Karpas-422 (cell line): Measurements from ENCODE around the gene INF2. TPM values are rescaled to one million over a fixed set of nuclear protein-coding genes. Genes with fewer than 3 reads are reported as not detected.

Experiments used
- DNase-seq: peaks from one replicate; pipeline ENCODE4 v3.0.0-alpha.2; 2015
- H2AFZ ChIP-seq: fragments of 200-600 bp; sonication (generic); 2 replicates; pipeline ENCODE4 v1.6.1; 2014; ENCODE audit warnings: antibody characterized with exemption, low read length, mixed read lengths
- H3K27ac ChIP-seq: fragments of 200-600 bp; sonication (generic); 2 replicates; pipeline ENCODE4 v1.5.1; 2014; ENCODE audit warnings: mild to moderate bottlenecking, low read length, moderate library complexity
- H3K27me3 ChIP-seq: fragments of 200-600 bp; sonication (generic); 2 replicates; pipeline ENCODE4 v1.6.1; 2014; ENCODE audit warnings: low read length, mixed read lengths
- H3K36me3 ChIP-seq: fragments of 200-600 bp; sonication (generic); 2 replicates; pipeline ENCODE4 v1.6.1; 2014; ENCODE audit warnings: low read length, mixed read lengths; ENCODE audit not compliant: insufficient read depth
- H3K4me1 ChIP-seq: fragments of 200-600 bp; sonication (generic); 2 replicates; pipeline ENCODE4 v1.6.1; 2014; ENCODE audit warnings: mild to moderate bottlenecking, low read length, mixed read lengths
- H3K4me2 ChIP-seq: fragments of 200-600 bp; sonication (generic); 2 replicates; pipeline ENCODE4 v1.6.1; 2014; ENCODE audit warnings: low read length, low read depth, mild to moderate bottlenecking; ENCODE audit not compliant: poor library complexity, severe bottlenecking
- H3K4me3 ChIP-seq: fragments of 200-600 bp; sonication (generic); 2 replicates; pipeline ENCODE4 v1.5.1; 2014; ENCODE audit warnings: mild to moderate bottlenecking, antibody characterized with exemption, low read length, mixed read lengths
- H3K79me2 ChIP-seq: fragments of 200-600 bp; sonication (generic); 2 replicates; pipeline ENCODE4 v1.6.1; 2014; ENCODE audit warnings: mild to moderate bottlenecking, low read length, mixed read lengths
- H3K9ac ChIP-seq: fragments of 200-600 bp; sonication (generic); 2 replicates; pipeline ENCODE4 v1.6.0; 2014; ENCODE audit warnings: low read length
- H3K9me2 ChIP-seq: fragments of 200-600 bp; sonication (generic), shearing (Covaris generic); replicated peaks from 2 replicates; pipeline ENCODE4 v1.6.0; 2014; ENCODE audit warnings: mild to moderate bottlenecking, low read length, moderate library complexity; ENCODE audit not compliant: insufficient read depth
- H3K9me3 ChIP-seq: fragments of 300-700, 200-600 bp; sonication (generic); 2 replicates; pipeline ENCODE4 v1.6.1; 2014; ENCODE audit warnings: low read length, mixed read lengths
- H4K20me1 ChIP-seq: fragments of 200-600 bp; sonication (generic); 2 replicates; pipeline ENCODE4 v1.6.1; 2014; ENCODE audit warnings: mild to moderate bottlenecking, antibody characterized with exemption, low read length, low read depth; ENCODE audit not compliant: insufficient read depth
- total RNA-seq: library from RNA; depleted of rRNA; stranded (reverse); fragments of >200 nt; shearing (Covaris generic); gene quantifications from 2 replicates; pipeline ENCODE4 v1.2.3, GENCODE V29; 2014; ENCODE audit warnings: low replicate concordance

INF2 gene
- total RNA-seq, 1 experiment from 2014 or later: 4.4 TPM

DNA sequence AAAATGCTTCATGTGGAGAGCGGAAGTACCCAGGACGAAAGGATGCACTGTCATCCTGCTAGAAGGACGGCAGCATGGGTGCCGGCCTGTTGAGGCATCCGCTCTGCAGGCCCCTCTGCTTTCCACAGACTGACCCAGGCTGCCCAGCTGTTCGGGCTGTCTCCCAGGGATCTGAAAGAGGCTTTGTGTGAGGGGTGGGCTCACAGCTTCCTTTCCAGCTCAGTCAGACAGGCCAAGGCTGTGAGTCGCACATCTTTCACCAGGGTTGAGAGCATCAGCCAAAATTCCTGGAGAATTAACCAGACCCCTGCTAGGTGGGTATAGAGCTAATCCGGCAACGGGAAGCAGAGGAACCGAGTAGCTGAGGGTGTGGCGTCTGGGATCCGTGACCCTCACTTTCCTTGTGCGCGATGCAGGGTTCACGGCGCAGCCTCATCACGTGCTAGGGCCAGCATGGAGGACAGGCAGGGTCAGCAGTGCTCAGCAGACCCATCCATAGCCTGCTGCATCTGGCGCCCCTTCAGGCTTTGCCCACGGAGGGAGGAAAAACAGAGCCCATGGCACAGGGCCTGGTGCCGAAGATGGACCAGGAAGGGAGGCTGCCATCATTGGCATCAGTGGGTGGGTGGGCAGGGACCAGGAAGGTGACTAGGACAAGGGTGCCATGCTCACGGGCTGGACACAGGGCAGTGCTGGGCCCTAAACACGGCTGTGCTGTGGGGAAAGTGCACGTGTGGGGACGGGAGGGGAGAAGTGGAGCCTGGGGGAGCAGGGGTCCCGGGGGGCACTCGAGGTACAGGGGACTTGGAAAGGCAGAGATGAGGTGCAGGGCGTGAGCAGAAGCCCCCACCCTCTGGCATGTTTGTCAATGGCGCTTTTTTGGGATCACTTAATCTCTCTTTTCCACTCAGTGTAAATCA lies 54.3 kb downstream of the INF2 start:
- H2AFZ ChIP-seq: no peak overlapping the region
- no peak overlapping the region for H3K4me2 ChIP-seq
- no peaks in the 10 kb centered on the region for H3K9me3 ChIP-seq
- H3K4me1 ChIP-seq: no peaks in the 10 kb centered on the region
- H3K4me3 ChIP-seq: no peak overlapping the region
- peaks cover 11% of the 10 kb centered on the region; the same call in 1 of the 2 replicates for H4K20me1 ChIP-seq
- H3K36me3 ChIP-seq: no peaks in the 10 kb centered on the region
- no peak overlapping the region for H3K9ac ChIP-seq
- no peak for DNase-seq
- no peaks in the 10 kb centered on the region for H3K79me2 ChIP-seq
- no peak overlapping the region for H3K27ac ChIP-seq
- H3K27me3 ChIP-seq: no peaks in the 10 kb centered on the region
- no peaks in the 10 kb centered on the region for H3K9me2 ChIP-seq

DNA sequence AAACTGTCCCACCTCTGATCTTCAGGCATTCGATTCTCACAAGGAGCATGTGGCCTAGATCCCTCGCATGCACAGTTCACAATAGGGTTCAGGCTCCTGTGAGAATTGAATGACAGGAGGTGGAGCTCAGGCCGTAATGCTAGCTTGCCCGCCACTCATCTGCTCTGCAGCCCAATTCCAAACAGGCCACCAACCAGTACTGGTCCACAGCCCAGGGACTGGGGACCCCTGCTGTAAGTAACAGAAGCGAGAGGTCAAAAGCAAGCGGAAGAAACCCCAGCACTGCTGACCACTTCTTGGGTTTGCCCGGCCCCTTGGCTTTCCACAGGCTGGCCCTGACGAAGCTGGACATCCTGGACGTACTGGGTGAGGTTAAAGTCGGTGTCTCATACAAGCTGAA lies 55.1 kb downstream of the INF2 start:
- Histone ChIP-seq H3K79me2 (no peaks in the 10 kb centered on the region), H3K9ac (no peak overlapping the region), H3K36me3 (no peaks in the 10 kb centered on the region), H3K4me3 (no peak overlapping the region), H3K4me2 (no peak overlapping the region), H3K27me3 (no peaks in the 10 kb centered on the region), H3K27ac (no peak overlapping the region), H3K9me3 (no peaks in the 10 kb centered on the region), H3K4me1 (no peaks in the 10 kb centered on the region), H4K20me1 (peaks cover 11% of the 10 kb centered on the region; the same call in 1 of the 2 replicates), H2AFZ (no peak overlapping the region), H3K9me2 (no peaks in the 10 kb centered on the region)
- DNase-seq: no peak

GRCh38 chr14:104745431-104745830 lies 56.0 kb downstream of the INF2 start:
- Histone ChIP-seq H3K27me3 (no peaks in the 10 kb centered on the region), H4K20me1 (peaks cover 11% of the 10 kb centered on the region; the same call in 1 of the 2 replicates), H3K4me2 (no peak overlapping the region), H3K36me3 (no peaks in the 10 kb centered on the region), H3K9me2 (no peaks in the 10 kb centered on the region), H3K4me1 (no peaks in the 10 kb centered on the region), H3K79me2 (no peaks in the 10 kb centered on the region), H3K9ac (no peak overlapping the region), H3K27ac (no peak overlapping the region), H2AFZ (no peak overlapping the region), H3K9me3 (no peaks in the 10 kb centered on the region), H3K4me3 (no peak overlapping the region)
- no peak for DNase-seq

DNA sequence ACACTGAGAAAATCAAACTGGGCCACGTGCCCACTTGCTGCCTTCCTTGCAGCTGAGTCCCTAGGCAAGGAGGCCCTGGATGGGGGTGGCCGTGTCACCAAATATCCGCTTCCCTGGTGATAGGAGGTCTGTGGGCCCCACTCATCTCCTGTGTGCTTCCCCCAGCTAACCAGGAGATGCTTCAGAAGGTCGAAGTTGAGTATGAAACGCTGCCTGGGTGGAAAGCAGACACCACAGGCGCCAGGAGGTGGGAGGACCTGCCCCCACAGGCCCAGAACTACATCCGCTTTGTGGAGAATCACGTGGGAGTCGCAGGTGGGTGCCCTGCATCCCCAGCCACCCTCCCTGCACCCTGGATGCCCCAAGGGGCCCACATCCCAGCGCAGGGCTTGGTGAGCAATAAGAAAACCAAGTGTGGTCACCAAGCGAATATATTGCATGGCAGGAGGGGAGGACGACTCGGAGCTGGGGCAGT lies 56.7 kb downstream of the INF2 start:
- H3K79me2 ChIP-seq: no peaks in the 10 kb centered on the region

GRCh38 chr14:104746934-104747481 lies 57.6 kb downstream of the INF2 start:
- no peak overlapping the region for H3K27ac ChIP-seq
- no peaks in the 10 kb centered on the region for H3K79me2 ChIP-seq
- H3K9ac ChIP-seq: no peak overlapping the region
- H4K20me1 ChIP-seq: peaks cover 7% of the 10 kb centered on the region; the same call in 1 of the 2 replicates
- no peaks in the 10 kb centered on the region for H3K9me2 ChIP-seq
- H2AFZ ChIP-seq: no peak overlapping the region
- H3K27me3 ChIP-seq: no peaks in the 10 kb centered on the region
- no peak for DNase-seq
- no peaks in the 10 kb centered on the region for H3K9me3 ChIP-seq
- no peak overlapping the region for H3K4me3 ChIP-seq
- no peaks in the 10 kb centered on the region for H3K36me3 ChIP-seq
- peaks cover 1% of the 10 kb centered on the region for H3K4me1 ChIP-seq
- H3K4me2 ChIP-seq: no peak overlapping the region

More for the DNA sequence above, 56.7 kb downstream of the INF2 start:
- Histone ChIP-seq H3K4me2 (no peak overlapping the region), H3K9ac (0 out of 2 replicates have a peak overlapping the region, but pooled peaks have one; percentile 14), H4K20me1 (peaks cover 7% of the 10 kb centered on the region; the same call in 1 of the 2 replicates), H3K4me3 (no peak overlapping the region), H2AFZ (no peak overlapping the region), H3K27ac (no peak overlapping the region), H3K4me1 (no peaks in the 10 kb centered on the region), H3K27me3 (no peaks in the 10 kb centered on the region), H3K36me3 (no peaks in the 10 kb centered on the region), H3K9me3 (no peaks in the 10 kb centered on the region), H3K9me2 (no peaks in the 10 kb centered on the region)
- no peak for DNase-seq

DNA sequence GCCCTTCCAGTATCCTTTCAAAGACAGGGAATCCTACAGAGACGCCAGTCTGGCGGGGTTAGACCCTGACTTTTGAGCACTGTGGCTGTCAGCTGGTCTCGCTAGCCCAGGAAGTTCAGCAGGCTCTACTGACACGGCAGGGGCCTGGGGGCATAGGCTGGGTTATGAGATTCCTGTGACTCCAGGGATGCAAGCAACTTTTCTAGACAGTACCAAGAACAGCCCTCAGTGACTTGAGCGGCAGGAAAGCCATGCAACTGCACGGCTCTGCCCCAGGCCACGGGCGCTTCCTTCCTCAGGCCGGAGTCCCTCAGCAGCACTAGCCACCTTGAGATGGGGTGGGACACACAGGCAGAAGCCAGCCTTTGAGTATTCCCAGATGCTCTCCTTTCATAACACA lies 58.5 kb downstream of the INF2 start:
- H3K27ac ChIP-seq: no peak overlapping the region
- no peaks in the 10 kb centered on the region for H3K9me3 ChIP-seq
- H2AFZ ChIP-seq: no peak overlapping the region
- H3K36me3 ChIP-seq: no peaks in the 10 kb centered on the region
- H3K9me2 ChIP-seq: no peaks in the 10 kb centered on the region
- H3K4me3 ChIP-seq: no peak overlapping the region
- no peaks in the 10 kb centered on the region for H3K79me2 ChIP-seq
- H3K9ac ChIP-seq: no peak overlapping the region
- no peak overlapping the region for H3K4me2 ChIP-seq
- no peaks in the 10 kb centered on the region for H3K27me3 ChIP-seq
- H3K4me1 ChIP-seq: peaks cover 5% of the 10 kb centered on the region
- DNase-seq: no peak
- no peaks in the 10 kb centered on the region for H4K20me1 ChIP-seq

DNA sequence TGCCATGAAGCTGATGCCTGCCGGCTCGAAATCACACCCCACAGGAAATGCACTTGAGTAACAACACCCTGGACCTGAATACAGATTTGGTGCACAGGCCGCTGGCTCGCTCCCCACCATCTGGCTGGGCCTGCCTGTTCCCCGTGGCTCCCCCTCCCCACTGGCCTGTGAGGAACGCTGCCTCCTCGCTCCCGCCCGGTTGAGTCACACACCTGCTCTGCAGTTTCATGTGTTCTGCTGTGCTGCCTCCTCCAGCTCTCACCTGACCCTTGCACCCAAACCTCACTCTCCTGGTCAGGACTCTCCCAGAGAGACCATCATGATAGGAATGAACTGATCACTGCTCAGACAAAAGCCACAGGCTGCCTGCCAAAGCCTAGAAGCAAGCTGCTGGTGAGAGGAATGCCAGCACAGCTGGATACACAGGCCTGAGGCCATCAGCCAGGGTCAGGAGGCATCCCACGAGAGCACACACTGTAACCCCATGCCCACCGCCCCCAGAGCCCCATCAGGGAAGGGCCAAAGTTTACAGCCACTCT lies 59.8 kb downstream of the INF2 start:
- no peaks in the 10 kb centered on the region for H3K9me3 ChIP-seq
- H3K9ac ChIP-seq: no peak overlapping the region
- no peaks in the 10 kb centered on the region for H3K36me3 ChIP-seq
- no peak overlapping the region for H3K27ac ChIP-seq
- H3K4me2 ChIP-seq: no peak overlapping the region
- peaks cover 11% of the 10 kb centered on the region for H3K4me1 ChIP-seq
- H2AFZ ChIP-seq: no peak overlapping the region
- no peaks in the 10 kb centered on the region for H3K9me2 ChIP-seq
- no peaks in the 10 kb centered on the region for H3K27me3 ChIP-seq
- H3K4me3 ChIP-seq: no peak overlapping the region
- H4K20me1 ChIP-seq: peaks cover 8% of the 10 kb centered on the region
- peaks cover 12% of the 10 kb centered on the region for H3K79me2 ChIP-seq
- no peak for DNase-seq

DNA sequence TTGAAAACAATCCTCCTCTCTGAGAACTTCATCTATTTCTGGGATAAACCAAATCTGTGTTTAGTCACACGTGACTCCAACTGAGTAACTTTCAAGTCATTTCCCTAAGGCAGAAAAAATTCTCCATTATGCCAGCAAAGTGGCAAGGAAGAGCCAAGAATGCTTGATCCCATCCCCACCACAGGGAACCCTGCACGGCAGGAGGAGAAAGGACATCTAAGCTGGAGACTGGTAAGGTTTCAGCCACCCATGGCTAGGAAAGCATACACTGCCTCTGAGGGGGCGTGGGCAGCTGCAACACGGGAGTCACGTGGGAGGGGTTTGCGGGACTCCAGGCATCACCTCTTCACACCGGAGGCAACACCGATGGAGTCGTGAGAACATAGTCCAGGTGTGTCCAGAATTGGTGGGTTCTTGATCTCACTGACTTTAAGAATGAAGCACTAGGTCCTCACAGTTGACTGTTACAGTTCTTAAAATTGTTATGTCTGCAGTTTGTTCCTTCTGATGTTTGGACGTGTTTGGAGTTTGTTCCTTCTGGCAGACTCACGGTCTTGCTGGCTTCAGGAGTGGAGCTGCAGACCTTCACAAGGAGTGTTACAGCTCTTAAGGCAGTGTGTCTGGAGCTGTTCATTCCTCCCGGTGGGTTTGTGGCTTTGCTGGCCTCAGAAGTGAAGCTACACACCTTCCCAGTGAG lies 60.8 kb downstream of the INF2 start:
- Histone ChIP-seq H3K9ac (no peak overlapping the region), H4K20me1 (peaks cover 18% of the 10 kb centered on the region), H3K79me2 (peaks cover 22% of the 10 kb centered on the region), H3K4me1 (peaks cover 20% of the 10 kb centered on the region), H3K27ac (no peak overlapping the region), H2AFZ (no peak overlapping the region), H3K4me2 (no peak overlapping the region), H3K27me3 (no peaks in the 10 kb centered on the region), H3K4me3 (no peak overlapping the region), H3K9me3 (no peaks in the 10 kb centered on the region), H3K9me2 (no peaks in the 10 kb centered on the region), H3K36me3 (no peaks in the 10 kb centered on the region)
- DNase-seq: no peak
